Transverse colon (tissue), 4 donors: ENCODE results near the gene EVI5. TPM values are rescaled to one million over a fixed set of nuclear protein-coding genes. Genes with fewer than 3 reads are reported as not detected.

Source experiments
- DNase-seq: peaks from one replicate; pipeline ENCODE4 v3.0.0-alpha.2; 2019
- H3K27ac ChIP-seq, 4 donors: fragments of 200-600 bp; sonication (generic); 2 replicates each; pipeline ENCODE4 v1.5.1; 2016 to 2018; ENCODE audit warnings: inconsistent platforms in 4 of 4
- H3K27me3 ChIP-seq: fragments of 200-600 bp; sonication (generic); 2 replicates; pipeline ENCODE4 v1.5.1; 2017; ENCODE audit warnings: inconsistent platforms
- H3K36me3 ChIP-seq, 4 donors: fragments of 200-600 bp; sonication (generic); 2 replicates each; pipeline ENCODE4 v1.5.1; 2017 to 2019; ENCODE audit warnings: inconsistent platforms in 4 of 4
- H3K4me1 ChIP-seq, 4 donors: fragments of 200-600 bp; sonication (generic); 2 replicates each; pipeline ENCODE4 v1.5.1; 2017 to 2020; ENCODE audit warnings: inconsistent platforms in 4 of 4
- H3K4me3 ChIP-seq, 4 donors: fragments of 200-600 bp; sonication (generic); 1 replicate in 1 of 4; 2 replicates in 3 of 4; pipeline versions ENCODE4 v1.5.1 to v1.6.1; 2017 to 2019; ENCODE audit warnings: inconsistent platforms in 4 of 4
- H3K9me3 ChIP-seq, 2 donors: fragments of 200-600 bp; sonication (generic); 2 replicates each; pipeline ENCODE4 v1.5.1; 2017 to 2019; ENCODE audit warnings: inconsistent platforms in 2 of 2
- EP300 ChIP-seq: sonication (generic); formaldehyde crosslinking; IDR thresholded peaks from one replicate; pipeline ENCODE4 v1.6.1; 2017; ENCODE audit warnings: antibody characterized with exemption, low read depth
- POLR2A ChIP-seq: fragments of 450-650 bp; IDR thresholded peaks from one replicate; pipeline ENCODE4 v1.6.1; 2016; ENCODE audit warnings: antibody characterized with exemption, mild to moderate bottlenecking, moderate library complexity
- POLR2AphosphoS5 ChIP-seq, 3 donors: sonication (generic); formaldehyde crosslinking; IDR thresholded peaks; one replicate each; pipeline ENCODE4 v1.6.1; 2016; ENCODE audit warnings: antibody characterized with exemption in 3 of 3
- WGBS, 2 donors: methylation state at CpG; one replicate each; pipeline ENCODE4 v1.1.5; 2018; ENCODE audit warnings: low coverage in 1 of 2; 5-methylcytosine and 5-hydroxymethylcytosine counted together
- in situ Hi-C, 4 donors: fragments of 200-750 bp; cut with MboI; loops; one replicate each; pipeline versions ENCODE4 v1.15.0 to v1.15.1; 2017; ENCODE audit warnings: low sequenced_read_pairs in 3 of 4, low pct_ligation_motif_present in 1 of 4, low pct_unique_long_range_greater_than_20kb in 1 of 4
- intact Hi-C: fragments of 100-400 bp; cut with DNase I; formaldehyde crosslinking; loops from one replicate; pipeline ENCODE4 v1.15.1; 2023; ENCODE audit warnings: low total_unique reads
- total RNA-seq, 4 donors: library from RNA; depleted of rRNA; stranded (reverse); fragments of >200 nt; gene quantifications; one replicate each; pipeline ENCODE4 v1.1.0, GENCODE V29; 2016
- TF ChIP-seq, protein P1 (sequence below), 5 experiments: fragments of 200-600 bp in 3 of 5; fragments of 450-650 bp in 2 of 5; sonication (generic) in 3 of 5; IDR thresholded peaks; 1 replicate in 2 of 5; 2 replicates in 3 of 5; pipeline ENCODE4 v1.5.1; 2016 to 2017; ENCODE audit warnings: antibody characterized with exemption in 5 of 5, inconsistent platforms in 3 of 5, mild to moderate bottlenecking in 2 of 5, moderate library complexity in 1 of 5

Gene EVI5
- total RNA-seq, 4 donors from 2014 or later = 10.5 to 57.6 (median 15.3) TPM

DNA sequence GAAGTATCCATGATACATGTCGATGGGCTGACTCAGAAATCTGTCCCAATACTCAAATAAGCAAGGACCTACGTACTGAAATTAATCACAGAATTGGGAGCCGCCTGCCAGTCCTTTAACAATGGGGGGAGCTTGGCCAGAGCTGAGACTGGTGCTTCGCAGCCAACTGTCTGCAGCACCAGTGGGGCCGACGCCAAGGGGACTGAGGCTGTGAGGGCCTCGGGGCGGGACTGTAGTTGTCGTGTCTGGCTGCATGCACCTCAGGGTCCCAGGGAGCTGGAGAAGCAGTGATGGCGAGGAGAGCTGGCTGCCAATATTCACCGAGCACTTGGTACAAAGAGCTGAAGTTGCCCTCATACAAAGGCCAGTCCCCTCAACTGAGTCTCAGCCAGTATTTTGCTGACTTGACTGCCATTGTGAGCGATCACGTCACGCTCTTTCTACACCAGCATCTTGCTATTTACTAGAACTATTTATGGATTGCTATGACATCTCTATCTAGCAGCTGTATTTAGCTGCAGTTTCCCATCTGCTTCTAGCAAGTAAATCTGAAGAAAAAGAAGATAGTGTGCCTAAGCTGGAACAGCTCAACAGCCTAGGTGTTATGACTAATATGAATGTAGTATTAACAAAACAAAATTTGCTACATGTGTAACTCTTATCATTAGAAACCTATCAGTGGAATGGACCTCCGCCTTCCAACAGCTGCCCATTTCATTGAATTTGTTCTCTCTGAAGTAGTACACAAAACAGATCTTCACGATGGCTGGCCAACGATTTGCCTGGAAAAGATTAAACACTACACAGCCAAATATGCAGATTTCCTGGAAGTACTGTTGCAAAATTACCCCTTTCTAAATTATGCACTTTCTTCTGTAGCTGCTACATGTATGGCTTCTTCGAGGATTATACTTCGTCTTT lies 29.1 kb downstream of the EVI5 start:
- in situ Hi-C loops (loop anchor here in 1 of 4 donors (10.0 kb wide), 1 partner anchor 59 kb away; no protein-coding TSS in a partner anchor), intact Hi-C loops (loop anchor here (10.0 kb wide), 1 partner anchor 59 kb away; no protein-coding TSS in a partner anchor)
- DNase-seq = no peak
- no peaks in the 10 kb centered on the region for H3K27me3 ChIP-seq
- no peak overlapping the region for H3K4me3 ChIP-seq
- no peak for TF ChIP-seq POLR2A
- TF ChIP-seq, protein P1, sequence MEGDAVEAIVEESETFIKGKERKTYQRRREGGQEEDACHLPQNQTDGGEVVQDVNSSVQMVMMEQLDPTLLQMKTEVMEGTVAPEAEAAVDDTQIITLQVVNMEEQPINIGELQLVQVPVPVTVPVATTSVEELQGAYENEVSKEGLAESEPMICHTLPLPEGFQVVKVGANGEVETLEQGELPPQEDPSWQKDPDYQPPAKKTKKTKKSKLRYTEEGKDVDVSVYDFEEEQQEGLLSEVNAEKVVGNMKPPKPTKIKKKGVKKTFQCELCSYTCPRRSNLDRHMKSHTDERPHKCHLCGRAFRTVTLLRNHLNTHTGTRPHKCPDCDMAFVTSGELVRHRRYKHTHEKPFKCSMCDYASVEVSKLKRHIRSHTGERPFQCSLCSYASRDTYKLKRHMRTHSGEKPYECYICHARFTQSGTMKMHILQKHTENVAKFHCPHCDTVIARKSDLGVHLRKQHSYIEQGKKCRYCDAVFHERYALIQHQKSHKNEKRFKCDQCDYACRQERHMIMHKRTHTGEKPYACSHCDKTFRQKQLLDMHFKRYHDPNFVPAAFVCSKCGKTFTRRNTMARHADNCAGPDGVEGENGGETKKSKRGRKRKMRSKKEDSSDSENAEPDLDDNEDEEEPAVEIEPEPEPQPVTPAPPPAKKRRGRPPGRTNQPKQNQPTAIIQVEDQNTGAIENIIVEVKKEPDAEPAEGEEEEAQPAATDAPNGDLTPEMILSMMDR (IDR thresholded peaks at IDR 0.05) = no peak
- TF ChIP-seq POLR2AphosphoS5 (IDR thresholded peaks at IDR 0.05) = no peak
- no peak for TF ChIP-seq EP300
- H3K9me3 ChIP-seq = no peaks in the 10 kb centered on the region
- peaks cover 0 to 4% (median 0%) of the 10 kb centered on the region in 4 donors for H3K4me1 ChIP-seq
- peak overlapping the region in 3 of 4 donors; percentile 6 to 54 (median 41) for H3K27ac ChIP-seq
- WGBS, 2 donors = 82 to 88% methylated on average over 8 to 19 of the region's 19 CpGs
- no peaks in the 10 kb centered on the region for H3K36me3 ChIP-seq

- intact Hi-C loops = loop anchor here (10.0 kb wide), 1 partner anchor 60 kb away; no protein-coding TSS in a partner anchor
Measured at GRCh38 chr1:92754719-92755050, 30.2 kb downstream of the EVI5 start.

DNA sequence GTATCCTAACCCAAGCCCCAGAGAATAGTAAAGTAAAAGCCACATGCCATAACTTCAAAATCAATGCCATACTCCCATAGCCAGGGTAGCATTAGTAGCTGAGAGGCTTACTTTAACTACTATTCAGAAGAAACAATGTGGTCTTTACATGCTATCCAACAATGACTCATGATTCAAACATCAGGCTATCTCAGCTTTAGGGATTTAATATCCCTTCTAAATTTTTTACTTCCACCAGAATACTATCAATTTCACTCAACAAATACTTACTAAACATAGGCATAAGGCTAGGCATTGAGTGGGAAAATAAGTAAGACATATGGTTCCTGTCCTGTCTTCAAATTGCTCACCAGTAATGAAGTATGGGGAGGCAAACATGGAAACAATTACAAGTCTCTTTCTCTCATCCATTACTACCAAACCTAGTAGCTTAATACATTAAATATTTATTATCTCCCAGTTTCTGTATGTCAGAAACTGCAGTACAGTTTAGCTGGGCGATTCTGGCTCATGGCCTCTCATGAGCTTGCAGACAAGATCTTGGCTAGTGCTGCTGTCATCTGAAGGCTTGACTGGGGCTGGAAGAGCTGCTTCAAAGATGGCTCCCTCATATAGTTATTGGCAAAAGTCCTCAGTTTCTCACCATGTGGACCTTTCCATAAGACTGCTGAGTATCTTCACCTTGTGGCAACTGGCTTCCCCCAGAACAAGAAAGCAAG lies 30.7 kb downstream of the EVI5 start:
- intact Hi-C loops = loop anchor here (10.0 kb wide), 1 partner anchor 61 kb away; no protein-coding TSS in a partner anchor
- no peaks in the 10 kb centered on the region for H3K9me3 ChIP-seq
- peaks cover 0 to 7% (median 0%) of the 10 kb centered on the region in 4 donors for H3K4me1 ChIP-seq
- H3K27ac ChIP-seq = no peak overlapping the region
- in situ Hi-C loops = loop anchor here in 1 of 4 donors (10.0 kb wide), 1 partner anchor 61 kb away; no protein-coding TSS in a partner anchor
- no peak for TF ChIP-seq EP300
- no peak for TF ChIP-seq POLR2AphosphoS5 (IDR thresholded peaks at IDR 0.05)
- TF ChIP-seq POLR2A = no peak
- TF ChIP-seq, protein P1 (IDR thresholded peaks at IDR 0.05) = no peak
- H3K4me3 ChIP-seq = no peak overlapping the region
- DNase-seq = no peak
- 81% methylated on average over 1 of the region's 1 CpG; no CpG with 5 or more reads in 1 of the 2 donors for WGBS, 2 donors
- no peaks in the 10 kb centered on the region for H3K27me3 ChIP-seq
- no peaks in the 10 kb centered on the region for H3K36me3 ChIP-seq

More at GRCh38 chr1:92754719-92755050, 30.2 kb downstream of the EVI5 start:
- Histone ChIP-seq H3K9me3 (no peaks in the 10 kb centered on the region), H3K36me3 (no peaks in the 10 kb centered on the region), H3K4me1 (peaks cover 0 to 4% (median 0%) of the 10 kb centered on the region in 4 donors), H3K27me3 (no peaks in the 10 kb centered on the region), H3K4me3 (no peak overlapping the region), H3K27ac (no peak overlapping the region)
- in situ Hi-C loops = loop anchor here in 1 of 4 donors (10.0 kb wide), 1 partner anchor 60 kb away; no protein-coding TSS in a partner anchor
- WGBS, 2 donors = 100% methylated on average over 1 of the region's 1 CpG
- no peak for DNase-seq
- TF ChIP-seq POLR2AphosphoS5 (IDR thresholded peaks at IDR 0.05) = no peak
- TF ChIP-seq, protein P1 (IDR thresholded peaks at IDR 0.05) = no peak
- TF ChIP-seq EP300 = no peak

DNA sequence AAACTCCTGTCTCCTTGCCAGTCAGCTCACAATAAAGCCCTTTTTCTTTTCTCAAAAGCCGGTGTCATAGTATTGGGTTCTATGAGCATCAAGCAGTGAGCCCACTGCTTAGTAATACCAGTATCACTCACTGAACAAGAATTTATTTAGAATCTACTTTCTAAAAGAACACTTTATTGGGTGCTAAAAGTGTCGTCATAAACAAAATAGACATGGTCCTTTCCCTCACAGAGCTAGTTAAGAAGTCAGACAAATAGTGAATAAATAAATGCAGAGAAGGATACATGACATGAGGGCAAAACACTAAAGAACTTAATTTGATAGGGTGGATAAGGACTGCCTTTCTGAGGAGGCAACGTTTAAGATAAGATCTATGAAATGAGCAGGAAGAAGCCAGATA lies 32.2 kb downstream of the EVI5 start:
- Histone ChIP-seq H3K27me3 (no peaks in the 10 kb centered on the region), H3K36me3 (no peaks in the 10 kb centered on the region), H3K4me3 (no peak overlapping the region), H3K9me3 (no peaks in the 10 kb centered on the region), H3K27ac (no peak overlapping the region), H3K4me1 (peaks cover 0 to 17% (median 0%) of the 10 kb centered on the region in 4 donors)
- DNase-seq = no peak
- 51 to 55% methylated on average over 3 of the region's 3 CpGs for WGBS, 2 donors
- in situ Hi-C loops (loop anchor here in 1 of 4 donors (10.0 kb wide), 1 partner anchor 62 kb away; no protein-coding TSS in a partner anchor), intact Hi-C loops (loop anchor here (10.0 kb wide), 1 partner anchor 62 kb away; no protein-coding TSS in a partner anchor)
- TF ChIP-seq POLR2A = no peak
- no peak for TF ChIP-seq POLR2AphosphoS5 (IDR thresholded peaks at IDR 0.05)
- TF ChIP-seq, protein P1 (IDR thresholded peaks at IDR 0.05) = no peak
- no peak for TF ChIP-seq EP300
